Measurements from ENCODE around the gene NABP2.
"Not testable (repeated sequence)": the region's sequence is repeated elsewhere in the genome, so short reads cannot be mapped to it uniquely, and the experiment has no call there.

Gene NABP2

GRCh38 chr12:56260380-56260779 is 36.2 kb downstream of the NABP2 start:
- intact Hi-C loops (cut with DNase I): loop anchor here (10.0 kb wide), 1 partner anchor 66 kb away; no protein-coding TSS in a partner anchor
- DNase-seq: no peak

DNA sequence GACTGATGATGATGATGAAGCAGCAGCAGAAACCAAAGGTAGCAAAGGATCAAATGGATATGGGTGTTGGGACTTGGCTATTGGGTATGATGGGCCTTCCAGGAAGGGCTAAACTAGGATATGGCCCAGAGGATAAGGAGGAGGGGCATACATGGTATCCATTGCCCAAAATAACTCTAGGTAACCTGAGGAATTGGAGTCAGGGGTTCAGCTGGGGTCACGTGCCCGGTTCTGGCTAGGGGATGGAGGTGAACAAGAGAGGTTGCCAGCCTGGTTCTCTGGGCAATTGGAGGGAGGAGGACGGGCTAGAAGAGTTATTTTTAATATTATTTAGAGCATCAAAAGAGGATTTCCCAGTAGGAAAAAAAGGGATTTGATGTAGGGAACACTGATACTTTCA is 36.8 kb downstream of the NABP2 start:
- intact Hi-C loops (cut with DNase I): loop anchor here (10.0 kb wide), 1 partner anchor 66 kb away; no protein-coding TSS in a partner anchor
- DNase-seq: no peak

GRCh38 chr12:56261503-56262232 is 37.5 kb downstream of the NABP2 start:
- no peak for DNase-seq
- intact Hi-C loops (cut with DNase I): loop anchor here (10.0 kb wide), 1 partner anchor 67 kb away; no protein-coding TSS in a partner anchor

DNA sequence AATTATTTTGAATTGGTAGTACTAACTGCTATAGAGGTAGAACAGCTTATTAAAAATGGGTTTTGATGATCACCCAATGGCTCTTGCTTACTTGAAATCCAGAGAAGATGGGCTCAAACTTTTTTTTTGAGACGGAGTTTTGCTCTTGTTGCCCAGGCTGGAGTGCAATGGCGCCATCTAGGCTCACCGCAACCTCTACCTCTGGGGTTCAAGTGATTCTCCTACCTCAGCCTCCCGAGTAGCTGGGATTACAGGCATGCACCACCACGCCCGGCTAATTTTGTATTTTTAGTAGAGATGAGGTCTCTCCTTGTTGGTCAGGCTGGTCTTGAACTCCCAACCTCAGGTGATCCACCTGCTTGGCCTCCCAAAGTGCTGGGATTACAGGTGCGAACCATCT is 38.8 kb downstream of the NABP2 start:
- DNase-seq: not testable (repeated sequence)
- intact Hi-C loops (cut with DNase I): loop anchor here (10.0 kb wide), 1 partner anchor 68 kb away; no protein-coding TSS in a partner anchor

DNA sequence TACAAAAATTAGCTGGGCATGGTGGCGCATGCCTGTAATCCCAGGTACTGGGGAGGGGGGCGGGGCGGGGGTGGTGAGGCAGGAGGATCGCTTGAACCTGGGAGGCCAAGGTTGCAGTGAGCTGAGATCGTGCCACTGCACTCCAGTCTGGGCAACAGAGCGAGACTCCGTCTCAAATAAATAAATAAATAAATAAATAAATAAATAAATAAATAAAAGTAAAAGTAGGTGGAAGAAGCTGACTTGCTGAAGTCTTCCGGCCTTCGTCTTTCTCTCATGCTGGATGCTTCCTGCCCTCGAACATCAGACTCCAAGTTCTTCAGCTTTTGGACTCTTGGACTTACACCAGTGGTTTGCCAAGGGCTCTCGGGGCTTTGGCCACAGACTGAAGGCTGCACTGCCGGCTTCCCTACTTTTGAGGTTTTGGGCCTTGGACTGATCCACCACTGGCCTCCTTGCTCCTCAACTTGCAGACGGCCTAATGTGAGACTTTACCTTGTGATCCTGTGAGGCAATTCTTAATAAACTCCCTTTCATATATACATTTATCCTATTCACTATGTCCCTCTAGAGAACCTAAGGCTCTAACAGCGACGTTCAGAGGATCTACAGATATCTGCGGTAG is 42.0 kb downstream of the NABP2 start:
- DNase-seq: peak in 1 of 42 donors; percentile 17
- intact Hi-C loops (cut with DNase I): loop anchor here (10.0 kb wide), 1 partner anchor 71 kb away; no protein-coding TSS in a partner anchor

GRCh38 chr12:56266693-56267442 is 42.7 kb downstream of the NABP2 start, which contains the start of gene COQ10A:
Gene COQ10A, plus strand, starts transcription at chr12:56266942. Its CDS starts 177 bp downstream, at chr12:56267119.
- intact Hi-C loops (cut with DNase I): loop anchor here (10.0 kb wide), 1 partner anchor 72 kb away; no protein-coding TSS in a partner anchor
- peak; percentile 81 to 96 (median 90) for DNase-seq

GRCh38 chr12:56267443-56268071 is 43.4 kb downstream of the NABP2 start:
- intact Hi-C loops (cut with DNase I): loop anchor here (10.0 kb wide), 1 partner anchor 73 kb away; no protein-coding TSS in a partner anchor
- DNase-seq: peak in 6 of 42 donors; percentile 9 to 55 (median 26)

- intact Hi-C loops (cut with DNase I): no loop called here
- peak in 1 of 42 donors; percentile 5 for DNase-seq
These were observed 46.9 kb downstream of the NABP2 start for GRCh38 chr12:56271031-56271430.

- intact Hi-C loops (cut with DNase I): not testable (repeated sequence)
These were observed 48.3 kb downstream of the NABP2 start for GRCh38 chr12:56272468-56272867.

DNA sequence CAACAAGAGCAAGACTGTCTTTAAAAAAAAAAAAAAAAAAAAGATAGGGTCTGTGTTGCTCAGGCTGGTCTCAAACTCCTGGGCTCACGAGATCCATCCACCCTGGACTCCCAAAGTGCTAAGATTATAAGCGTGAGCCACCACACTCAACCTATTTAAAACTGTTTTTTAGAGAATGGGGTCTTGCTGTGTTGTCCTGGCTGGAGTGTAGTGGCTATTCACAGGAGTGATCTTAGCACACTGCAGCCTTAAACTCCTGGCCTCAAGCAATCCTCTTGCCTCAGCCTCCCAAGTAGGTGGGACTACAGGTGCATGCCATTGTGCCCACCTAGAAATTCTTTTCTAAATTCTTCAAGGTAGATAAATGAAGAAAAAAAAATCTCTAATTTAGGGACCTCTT is 50.2 kb downstream of the NABP2 start:
- intact Hi-C loops (cut with DNase I): no loop called here
- DNase-seq: no peak

More at GRCh38 chr12:56272468-56272867, 48.3 kb downstream of the NABP2 start:
- not testable (repeated sequence) for DNase-seq

GRCh38 chr12:56278905-56279304 is 54.8 kb downstream of the NABP2 start:
- intact Hi-C loops (cut with DNase I): no loop called here
- no peak for DNase-seq
